K562 (cell line): ENCODE data around the gene NUP188. TPM values are rescaled to one million over a fixed set of nuclear protein-coding genes. Genes with fewer than 3 reads are reported as not detected.

Experiments
- AFF1 ChIP-seq, 2 experiments: fragments of 450-650 bp; IDR thresholded peaks; 2 replicates each; pipeline ENCODE4 v1.6.1; 2018; ENCODE audit warnings: mild to moderate bottlenecking in 2 of 2, low read depth in 1 of 2; ENCODE audit not compliant: partially characterized antibody in 2 of 2
- ARID1B ChIP-seq: fragments of 450-650 bp; IDR thresholded peaks from 2 replicates; pipeline ENCODE4 v1.6.1; 2016; ENCODE audit warnings: antibody characterized with exemption, mild to moderate bottlenecking, inconsistent platforms
- ARID2 ChIP-seq: fragments of 450-650 bp; IDR thresholded peaks from 2 replicates; pipeline ENCODE4 v1.6.1; 2017; ENCODE audit warnings: antibody characterized with exemption, mild to moderate bottlenecking
- CC2D1A ChIP-seq: fragments of 450-650 bp; IDR thresholded peaks from 2 replicates; pipeline ENCODE4 v1.6.1; 2017; ENCODE audit warnings: mild to moderate bottlenecking
- CREB3 ChIP-seq: fragments of 450-650 bp; conservative IDR thresholded peaks from 2 replicates; pipeline ENCODE4 v1.6.1; 2016; ENCODE audit warnings: missing genetic modification characterization, low read depth, mild to moderate bottlenecking, missing compliant biosample characterization, moderate library complexity
- HES1 ChIP-seq: fragments of 450-650 bp; IDR thresholded peaks from 2 replicates; pipeline ENCODE4 v1.6.1; 2016; ENCODE audit warnings: low read depth, mild to moderate bottlenecking, moderate library complexity
- MAZ ChIP-seq, 2 experiments: fragments of 450-650 bp in 1 of 2; sonication (generic) in 1 of 2; formaldehyde crosslinking; IDR thresholded peaks in 1 of 2; conservative IDR thresholded peaks in 1 of 2; 2 replicates each; pipeline versions ENCODE4 v1.4.0 to v1.5.0; 2020; ENCODE audit warnings: mild to moderate bottlenecking in 1 of 2, missing genetic modification reagents in 1 of 2
- MTA1 ChIP-seq: fragments of 450-650 bp; IDR thresholded peaks from 2 replicates; pipeline ENCODE4 v1.6.1; 2017; ENCODE audit warnings: borderline replicate concordance
- SMARCA4 ChIP-seq: fragments of 450-650 bp; IDR thresholded peaks from 2 replicates; pipeline ENCODE4 v1.6.1; 2016
- TAF1 ChIP-seq: IDR thresholded peaks from 2 replicates; pipeline ENCODE4 v1.6.1; 2011; ENCODE audit warnings: mild to moderate bottlenecking, low read length, moderate library complexity; ENCODE audit not compliant: insufficient read depth, control insufficient read depth, severe bottlenecking; ENCODE audit errors: extremely low read depth
- YY1 ChIP-seq, 3 experiments: IDR thresholded peaks; 2 replicates each; pipeline ENCODE4 v1.6.1; 2011; ENCODE audit warnings: low read length in 2 of 3, mild to moderate bottlenecking in 2 of 3, moderate library complexity in 2 of 3, borderline replicate concordance in 1 of 3, control low read depth in 1 of 3, low read depth in 1 of 3; ENCODE audit not compliant: insufficient read depth in 3 of 3, insufficient replicate concordance in 2 of 3, control insufficient read depth in 1 of 3, insufficient read length in 1 of 3; ENCODE audit errors: extremely low read depth in 1 of 3
- ZBTB17 ChIP-seq: fragments of 450-650 bp; formaldehyde crosslinking; IDR thresholded peaks from 2 replicates; pipeline ENCODE4 v1.4.0; 2020; ENCODE audit warnings: mild to moderate bottlenecking
- ZNF445 ChIP-seq: fragments of 250-450 bp; sonication (Bioruptor Pico); IDR thresholded peaks from 2 replicates; pipeline ENCODE4 v1.4.0; 2020; ENCODE audit warnings: low read depth, mild to moderate bottlenecking, moderate library complexity
- ZSCAN29 ChIP-seq: fragments of 450-650 bp; IDR thresholded peaks from 2 replicates; pipeline ENCODE4 v1.6.1; 2017
- polyA plus RNA-seq, 8 experiments: library from polyadenylated mRNA; depleted of rRNA in 4 of 8; stranded (reverse) in 5 of 8; unstranded in 3 of 8; fragments of >200 nt; fragmentation: Nextera tagmentation in 2 of 8; fragmentation: Illumina TruSeq in 1 of 8; extraction: Ambion mirVana in 2 of 8; extraction: Trizol in 1 of 8; gene quantifications; 2 replicates each; pipeline versions ENCODE4 v1.2.1 to v1.2.3, GENCODE V29; 2011 to 2014; ENCODE audit warnings: inconsistent platforms in 1 of 8, missing spikeins in 1 of 8
- total RNA-seq, 7 experiments: library from RNA; depleted of rRNA in 6 of 7; stranded (reverse); fragments of >200 nt in 6 of 7; fragmentation: Illumina TruSeq in 2 of 7; extraction: Trizol in 2 of 7; gene quantifications; 2 replicates each; pipeline versions ENCODE4 v1.2.1 to v1.2.3, GENCODE V29; 2011 to 2021; ENCODE audit warnings: low replicate concordance in 1 of 7

NUP188 gene
- total and polyA plus RNA-seq, 9 of the 15 experiments (the other 6 are each of a cell fraction or from before 2014, with no cell fraction given): 11.7 to 135 (median 70.6) TPM

- TF ChIP-seq MAZ (CRISPR knock-in tag; conservative IDR thresholded peaks at IDR 0.05 in 1 of 2, IDR thresholded peaks at IDR 0.05 in 1 of 2) (peak in 1 of 2 experiments; percentile 12; a peak in 1 of 4 replicates), MTA1 (0 out of 2 replicates have a peak, but pooled peaks have one; percentile 20), HES1 (0 out of 2 replicates have a peak, but pooled peaks have one; percentile 8), ZBTB17 (CRISPR knock-in tag) (0 out of 2 replicates have a peak, but pooled peaks have one; percentile 14), YY1 (IDR thresholded peaks at IDR 0.05; ENCODE audit: borderline replicate concordance in 1 of 3, control insufficient read depth in 1 of 3, extremely low read depth in 1 of 3, insufficient read depth in 3 of 3, insufficient read length in 1 of 3, insufficient replicate concordance in 2 of 3, low read depth in 1 of 3, low read length in 2 of 3) (peak in 1 of 3 experiments; percentile 27), ARID2 (0 out of 2 replicates have a peak, but pooled peaks have one; percentile 20), CREB3 (0 out of 2 replicates have a peak, but pooled peaks have one; percentile 30), ZSCAN29 (peak; percentile 37; the same call in 1 of the 2 replicates), TAF1 (peak; percentile 9), CC2D1A (0 out of 2 replicates have a peak, but pooled peaks have one; percentile 20), ARID1B (0 out of 2 replicates have a peak, but pooled peaks have one; percentile 2), SMARCA4 (0 out of 2 replicates have a peak, but pooled peaks have one; percentile 32), ZNF445 (peak; percentile 19; the same call in 1 of the 2 replicates), AFF1 (IDR thresholded peaks at IDR 0.05; ENCODE audit: low read depth in 1 of 2, partially characterized antibody in 2 of 2) (peak in 1 of 2 experiments; percentile 22)
Measured at GRCh38 chr9:129035838-129036237, 88.3 kb downstream of the NUP188 start (continued).
